GM12878 (cell line): ENCODE data around the gene CIRBP. TPM values are rescaled to one million over a fixed set of nuclear protein-coding genes. Genes with fewer than 3 reads are reported as not detected.
A peak's percentile ranks its signal among the peaks of the same experiment; 100 is the strongest.

ENCODE experiments used
- ATAC-seq: fragments of 200-7000 bp; cut with Tn5 transposase; 3 replicates; pipeline ENCODE4 v1.9.1; 2020; ENCODE audit warnings: mild to moderate bottlenecking, moderate library complexity
- BruUV-seq: library from RNA; stranded (reverse); fragments of 400-500 nt; replicated peaks from 2 replicates; lab custom pipeline; 2021; lab: Mats Ljungman, UMichigan
- CTCF ChIA-PET: fragments of 300-600 bp; sonication (Branson Sonifier 250); formaldehyde crosslinking; extraction: SDS; loops from one replicate; lab custom pipeline; 2021; ENCODE audit warnings: inconsistent platforms; lab: Yijun Ruan, JAX
- POLR2A ChIA-PET: fragments of 350-600 bp; formaldehyde crosslinking; extraction: SDS; loops from one replicate; lab custom pipeline; 2021; ENCODE audit warnings: inconsistent platforms; lab: Charles Lee
- RAD21 ChIA-PET: fragments of 300-600 bp; sonication (Branson Sonifier 250); formaldehyde crosslinking; loops from one replicate; lab custom pipeline; 2023; ENCODE audit warnings: antibody characterized with exemption; ENCODE audit not compliant: unreplicated experiment; lab: Charles Lee
- SMC1A ChIA-PET: fragments of 300-600 bp; sonication (Branson Sonifier 250); formaldehyde crosslinking; loops from one replicate; lab custom pipeline; 2023; ENCODE audit not compliant: unreplicated experiment, uncharacterized antibody; lab: Charles Lee
- DNase-seq: peaks from one replicate; pipeline ENCODE4 v3.0.0-alpha.2; 2011; ENCODE audit warnings: low read depth, low spot score
- FAIRE-seq: peaks from 3 replicates; lab custom pipeline; 2011; peaks lifted over from hg19 to GRCh38; lab: Jason Lieb, UNC
- H2AFZ ChIP-seq: 2 replicates; pipeline ENCODE4 v1.6.0; 2011; ENCODE audit warnings: low read depth, low read length, control low read depth; ENCODE audit not compliant: control insufficient read depth
- H3K27ac ChIP-seq: 2 replicates; pipeline ENCODE4 v1.5.1; 2011; ENCODE audit warnings: control low read depth; ENCODE audit not compliant: control insufficient read depth, insufficient read depth
- H3K27me3 ChIP-seq, 2 experiments: replicated peaks in 1 of 2; 2 replicates each; pipeline versions ENCODE4 v1.6.0 to v1.6.1; 2011; ENCODE audit warnings: low read length in 1 of 2; ENCODE audit not compliant: control insufficient read depth in 2 of 2, insufficient read depth in 2 of 2
- H3K36me3 ChIP-seq, 2 experiments: 2 replicates each; pipeline ENCODE4 v1.5.1; 2011; ENCODE audit warnings: low read length in 1 of 2; ENCODE audit not compliant: control insufficient read depth in 2 of 2, insufficient read depth in 2 of 2
- H3K4me1 ChIP-seq: 2 replicates; pipeline ENCODE4 v1.6.1; 2011; ENCODE audit warnings: mild to moderate bottlenecking, low read length, moderate library complexity, mixed read lengths; ENCODE audit not compliant: control insufficient read depth, insufficient read depth
- H3K4me2 ChIP-seq: 2 replicates; pipeline ENCODE4 v1.6.0; 2011; ENCODE audit warnings: control low read depth; ENCODE audit not compliant: control insufficient read depth, insufficient read depth
- H3K4me3 ChIP-seq: fragments of 200-600 bp; sonication (generic); 2 replicates; pipeline ENCODE4 v1.5.1; 2016
- H3K79me2 ChIP-seq: 2 replicates; pipeline ENCODE4 v1.6.0; 2011; ENCODE audit warnings: low read length; ENCODE audit not compliant: control insufficient read depth, insufficient read depth
- H3K9ac ChIP-seq: 2 replicates; pipeline ENCODE4 v1.8.0; 2011; ENCODE audit warnings: low read length, control low read depth, mixed read lengths; ENCODE audit not compliant: control insufficient read depth, insufficient read depth
- H3K9me3 ChIP-seq: replicated peaks from 3 replicates; pipeline ENCODE4 v1.5.1; 2011; ENCODE audit warnings: mild to moderate bottlenecking, low read length; ENCODE audit not compliant: control insufficient read depth, insufficient read depth
- H4K20me1 ChIP-seq: 2 replicates; pipeline ENCODE4 v1.6.0; 2011; ENCODE audit not compliant: control insufficient read depth, insufficient read depth
- ASH2L ChIP-seq: fragments of 300-600, 200-600 bp; sonication (generic); IDR thresholded peaks from 2 replicates; pipeline ENCODE4 v1.6.1; 2017; ENCODE audit warnings: low read depth, mild to moderate bottlenecking, borderline replicate concordance
- ATF7 ChIP-seq: fragments of 450-650 bp; IDR thresholded peaks from 2 replicates; pipeline ENCODE4 v1.6.1; 2016; ENCODE audit warnings: low read depth, mild to moderate bottlenecking
- E2F8 ChIP-seq: fragments of 450-650 bp; IDR thresholded peaks from 2 replicates; pipeline ENCODE4 v1.6.1; 2018; ENCODE audit warnings: mild to moderate bottlenecking, low read depth, moderate library complexity; ENCODE audit not compliant: partially characterized antibody
- KAT2A ChIP-seq: conservative IDR thresholded peaks from 2 replicates; pipeline ENCODE4 v1.6.1; 2011; ENCODE audit warnings: low read depth, low read length; ENCODE audit not compliant: control insufficient read depth
- NFYB ChIP-seq: IDR thresholded peaks from 2 replicates; pipeline ENCODE4 v1.6.1; 2011; ENCODE audit warnings: low read depth, mild to moderate bottlenecking, low read length, improper control_type of control experiment, moderate library complexity; ENCODE audit not compliant: insufficient read depth
- PAX5 ChIP-seq: IDR thresholded peaks from 2 replicates; pipeline ENCODE4 v1.6.1; 2011; ENCODE audit warnings: low read depth, low read length, borderline replicate concordance
- PML ChIP-seq: IDR thresholded peaks from 2 replicates; pipeline ENCODE4 v1.6.1; 2012; ENCODE audit warnings: low read length, inconsistent platforms
- SMARCA5 ChIP-seq: fragments of 450-650 bp; IDR thresholded peaks from 2 replicates; pipeline ENCODE4 v1.6.1; 2017; ENCODE audit warnings: mild to moderate bottlenecking
- SPI1 ChIP-seq: IDR thresholded peaks from 2 replicates; pipeline ENCODE4 v1.6.1; 2011; ENCODE audit warnings: low read depth, mild to moderate bottlenecking, low read length, moderate library complexity, borderline replicate concordance; ENCODE audit not compliant: insufficient read depth
- ZNF207 ChIP-seq: fragments of 450-650 bp; IDR thresholded peaks from 2 replicates; pipeline ENCODE4 v1.6.1; 2014; ENCODE audit warnings: antibody characterized with exemption, mild to moderate bottlenecking, borderline replicate concordance
- WGBS: methylation state at CpG from one replicate; pipeline ENCODE4 v1.1.6; 2016; ENCODE audit warnings: low lambda C conversion rate; ENCODE audit not compliant: insufficient replicate concordance, insufficient coverage; ENCODE audit errors: missing lambda C conversion rate; 5-methylcytosine and 5-hydroxymethylcytosine counted together
- in situ Hi-C: fragments of 300-500 bp; cut with MboI; formaldehyde crosslinking; loops from 9 replicates; pipeline ENCODE4 v1.14.3; 2018; ENCODE audit warnings: mixed read lengths
- intact Hi-C: fragments of 100-400 bp; cut with micrococcal nuclease; formaldehyde crosslinking; loops from one replicate; pipeline ENCODE4 v1.14.2; 2022; ENCODE audit not compliant: unreplicated experiment
- polyA plus RNA-seq, 11 experiments: library from polyadenylated mRNA; depleted of rRNA in 4 of 11; unstranded in 6 of 11; stranded (reverse) in 5 of 11; fragments of >200 nt; fragmentation: Nextera tagmentation in 4 of 11; fragmentation: Illumina TruSeq in 1 of 11; extraction: Ambion mirVana in 4 of 11; extraction: Trizol in 1 of 11; gene quantifications; 1 replicate in 1 of 11; 2 replicates in 10 of 11; pipeline versions ENCODE4 v1.2.1 to v1.2.3, GENCODE V29; 2011 to 2016; ENCODE audit warnings: inconsistent platforms in 2 of 11, missing spikeins in 2 of 11, low read depth in 1 of 11
- total RNA-seq, 4 experiments: library from RNA; depleted of rRNA in 3 of 4; stranded (reverse); fragments of >200 nt in 3 of 4; fragmentation: Illumina TruSeq in 1 of 4; extraction: Trizol in 1 of 4; gene quantifications; 2 replicates each; pipeline versions ENCODE4 v1.2.1 to v1.2.3, GENCODE V29; 2013 to 2021
- TF ChIP-seq, protein P1 (sequence below): IDR thresholded peaks from 2 replicates; pipeline ENCODE4 v1.6.1; 2011; ENCODE audit warnings: low read depth, low read length, improper control_type of control experiment, borderline replicate concordance
- TF ChIP-seq, protein P2 (sequence below): fragments of 450-650 bp; formaldehyde crosslinking; IDR thresholded peaks from 2 replicates; pipeline ENCODE4 v1.5.0; 2022; ENCODE audit warnings: mild to moderate bottlenecking, missing genetic modification characterization
- TF ChIP-seq, protein P3 (sequence below): IDR thresholded peaks from 2 replicates; pipeline ENCODE4 v1.6.1; 2011; ENCODE audit warnings: mild to moderate bottlenecking, low read depth, low read length, moderate library complexity; ENCODE audit not compliant: insufficient replicate concordance

The CIRBP gene
- total and polyA plus RNA-seq, 10 of the 15 experiments (the other 5 are each of a cell fraction or from before 2014, with no cell fraction given): 27.6 to 335 (median 229) TPM

GRCh38 chr19:1259876-1260748 lies 9.0 kb upstream of the CIRBP start:
- no peaks in the 10 kb centered on the region for H3K9me3 ChIP-seq
- no TSS peak for BruUV-seq
- H3K4me1 ChIP-seq: peaks cover 48% of the 10 kb centered on the region
- in situ Hi-C loops: loop anchor here (10.0 kb wide), 1 partner anchor 825 kb away; no protein-coding TSS in a partner anchor
- H3K4me3 ChIP-seq: peak overlapping the region; percentile 68
- WGBS: 2% methylated on average over 28 of the region's 33 CpGs
- ChIA-PET CTCF (interaction anchor here (1.0 to 2.5 kb wide), 3 partner anchors 16 to 157 kb away, joined by 3 to 16 read pairs (median 10); no protein-coding TSS in a partner anchor), RAD21 (interaction anchor here (1.5 to 3.8 kb wide), 3 partner anchors 9 to 157 kb away, joined by 3 to 24 read pairs (median 11); partner anchors contain the start of gene CIRBP), POLR2A (interaction anchor here (0.6 to 2.4 kb wide), 4 partner anchors 8 to 84 kb away, joined by 5 to 12 read pairs (median 8); partner anchors contain the start of gene CIRBP), SMC1A (no interaction called here)
- ATAC-seq: peak; percentile 21
- peaks cover 4 to 16% of the 10 kb centered on the region in 2 experiments; a peak in 3 of 4 replicates for H3K36me3 ChIP-seq
- peak overlapping the region; percentile 96 for H3K27ac ChIP-seq
- intact Hi-C loops: loop anchor here (1.0 kb wide), 1 partner anchor 9 kb away; the partner anchor contains the start of gene CIRBP
- H4K20me1 ChIP-seq: no peaks in the 10 kb centered on the region
- H3K4me2 ChIP-seq: peak overlapping the region; percentile 98
- no peak for FAIRE-seq
- H3K79me2 ChIP-seq: peaks cover 36% of the 10 kb centered on the region
- no peaks in the 10 kb centered on the region for H3K27me3 ChIP-seq
- no peak overlapping the region for H2AFZ ChIP-seq
- DNase-seq: no peak
- peak overlapping the region; percentile 78 for H3K9ac ChIP-seq
- TF ChIP-seq ATF7 (no peak), PML (no peak), NFYB (no peak), KAT2A (no peak), SMARCA5 (peak; percentile 40), PAX5 (peak; percentile 73; the same call in 1 of the 2 replicates), ASH2L (no peak), SPI1 (no peak), E2F8 (no peak), ZNF207 (no peak)
- TF ChIP-seq, protein P1, sequence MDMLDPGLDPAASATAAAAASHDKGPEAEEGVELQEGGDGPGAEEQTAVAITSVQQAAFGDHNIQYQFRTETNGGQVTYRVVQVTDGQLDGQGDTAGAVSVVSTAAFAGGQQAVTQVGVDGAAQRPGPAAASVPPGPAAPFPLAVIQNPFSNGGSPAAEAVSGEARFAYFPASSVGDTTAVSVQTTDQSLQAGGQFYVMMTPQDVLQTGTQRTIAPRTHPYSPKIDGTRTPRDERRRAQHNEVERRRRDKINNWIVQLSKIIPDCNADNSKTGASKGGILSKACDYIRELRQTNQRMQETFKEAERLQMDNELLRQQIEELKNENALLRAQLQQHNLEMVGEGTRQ: no peak
- TF ChIP-seq, protein P2, sequence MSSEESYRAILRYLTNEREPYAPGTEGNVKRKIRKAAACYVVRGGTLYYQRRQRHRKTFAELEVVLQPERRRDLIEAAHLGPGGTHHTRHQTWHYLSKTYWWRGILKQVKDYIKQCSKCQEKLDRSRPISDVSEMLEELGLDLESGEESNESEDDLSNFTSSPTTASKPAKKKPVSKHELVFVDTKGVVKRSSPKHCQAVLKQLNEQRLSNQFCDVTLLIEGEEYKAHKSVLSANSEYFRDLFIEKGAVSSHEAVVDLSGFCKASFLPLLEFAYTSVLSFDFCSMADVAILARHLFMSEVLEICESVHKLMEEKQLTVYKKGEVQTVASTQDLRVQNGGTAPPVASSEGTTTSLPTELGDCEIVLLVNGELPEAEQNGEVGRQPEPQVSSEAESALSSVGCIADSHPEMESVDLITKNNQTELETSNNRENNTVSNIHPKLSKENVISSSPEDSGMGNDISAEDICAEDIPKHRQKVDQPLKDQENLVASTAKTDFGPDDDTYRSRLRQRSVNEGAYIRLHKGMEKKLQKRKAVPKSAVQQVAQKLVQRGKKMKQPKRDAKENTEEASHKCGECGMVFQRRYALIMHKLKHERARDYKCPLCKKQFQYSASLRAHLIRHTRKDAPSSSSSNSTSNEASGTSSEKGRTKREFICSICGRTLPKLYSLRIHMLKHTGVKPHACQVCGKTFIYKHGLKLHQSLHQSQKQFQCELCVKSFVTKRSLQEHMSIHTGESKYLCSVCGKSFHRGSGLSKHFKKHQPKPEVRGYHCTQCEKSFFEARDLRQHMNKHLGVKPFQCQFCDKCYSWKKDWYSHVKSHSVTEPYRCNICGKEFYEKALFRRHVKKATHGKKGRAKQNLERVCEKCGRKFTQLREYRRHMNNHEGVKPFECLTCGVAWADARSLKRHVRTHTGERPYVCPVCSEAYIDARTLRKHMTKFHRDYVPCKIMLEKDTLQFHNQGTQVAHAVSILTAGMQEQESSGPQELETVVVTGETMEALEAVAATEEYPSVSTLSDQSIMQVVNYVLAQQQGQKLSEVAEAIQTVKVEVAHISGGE (CRISPR knock-in tag): no peak
- TF ChIP-seq, protein P3, sequence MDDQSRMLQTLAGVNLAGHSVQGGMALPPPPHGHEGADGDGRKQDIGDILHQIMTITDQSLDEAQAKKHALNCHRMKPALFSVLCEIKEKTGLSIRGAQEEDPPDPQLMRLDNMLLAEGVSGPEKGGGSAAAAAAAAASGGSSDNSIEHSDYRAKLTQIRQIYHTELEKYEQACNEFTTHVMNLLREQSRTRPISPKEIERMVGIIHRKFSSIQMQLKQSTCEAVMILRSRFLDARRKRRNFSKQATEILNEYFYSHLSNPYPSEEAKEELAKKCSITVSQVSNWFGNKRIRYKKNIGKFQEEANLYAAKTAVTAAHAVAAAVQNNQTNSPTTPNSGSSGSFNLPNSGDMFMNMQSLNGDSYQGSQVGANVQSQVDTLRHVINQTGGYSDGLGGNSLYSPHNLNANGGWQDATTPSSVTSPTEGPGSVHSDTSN: no peak
